Measurements from ENCODE around the gene GRAMD1C. TPM values are rescaled to one million over a fixed set of nuclear protein-coding genes. Genes with fewer than 3 reads are reported as not detected.

GRAMD1C gene
- total and polyA plus RNA-seq, 2 donors: 0.76 to 8.6 TPM

- Histone ChIP-seq H3K36me3 (ENCODE audit: control insufficient read depth in 2 of 2, insufficient read depth in 2 of 2, low read length in 1 of 2) (no peaks in the 10 kb centered on the region), H3K27ac (ENCODE audit: low read depth in 1 of 2, low read length in 1 of 2) (no peak overlapping the region), H3K27me3 (ENCODE audit: control insufficient read depth in 2 of 2, insufficient read depth in 1 of 2, low read length in 1 of 2) (no peaks in the 10 kb centered on the region), H3K4me3 (ENCODE audit: low read length in 2 of 2) (no peak overlapping the region), H3K4me1 (ENCODE audit: control insufficient read depth in 2 of 2, insufficient read depth in 2 of 2, low read length in 2 of 2) (no peaks in the 10 kb centered on the region), H3K9me3 (ENCODE audit: control insufficient read depth in 2 of 2, insufficient read depth in 1 of 2, low read length in 1 of 2) (no peaks in the 10 kb centered on the region)
- 98% methylated on average over 30 of the region's 30 CpGs for WGBS
- DNase-seq (ENCODE audit: low read depth in 6 of 9, low spot score in 9 of 9): no peak
These were observed 46.5 kb downstream of the GRAMD1C start for GRCh38 chr3:113885050-113885449.

DNA sequence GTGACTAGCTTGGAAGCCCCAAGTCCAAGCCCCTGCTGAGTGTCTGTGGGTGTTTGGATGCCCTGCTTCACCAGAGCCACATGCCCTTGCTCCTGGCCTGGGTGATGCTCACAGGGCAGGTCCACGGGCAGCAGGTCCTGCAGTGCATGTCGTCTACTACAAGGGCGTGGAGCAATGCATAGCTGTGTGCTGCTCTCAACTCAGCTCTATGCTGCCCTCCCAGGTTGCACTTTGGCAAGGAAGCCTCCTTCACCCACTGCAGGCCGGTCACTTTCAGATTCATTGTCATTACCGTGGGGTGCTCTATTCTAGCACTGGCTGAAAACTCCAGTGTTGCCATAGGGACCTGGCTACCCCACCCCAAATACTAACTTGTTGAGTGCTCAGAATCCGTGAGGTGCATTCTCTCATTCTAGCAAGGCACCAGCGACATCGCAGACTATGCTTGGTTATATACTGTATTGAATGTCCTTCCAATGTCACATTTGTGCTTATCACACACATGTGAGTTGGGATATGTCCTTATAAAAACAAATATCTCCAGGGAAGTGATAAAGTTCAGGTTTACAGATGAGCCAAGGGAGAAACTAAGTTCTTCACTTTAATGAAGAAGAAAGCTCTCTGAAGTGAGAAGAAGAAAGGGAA, 51.8 kb downstream of the GRAMD1C start:
- no peaks in the 10 kb centered on the region for H3K27me3 ChIP-seq (ENCODE audit: control insufficient read depth in 2 of 2, insufficient read depth in 1 of 2, low read length in 1 of 2)
- DNase-seq (ENCODE audit: low read depth in 6 of 9, low spot score in 9 of 9): no peak
- no peaks in the 10 kb centered on the region for H3K4me1 ChIP-seq (ENCODE audit: control insufficient read depth in 2 of 2, insufficient read depth in 2 of 2, low read length in 2 of 2)
- no peak overlapping the region for H3K27ac ChIP-seq (ENCODE audit: low read depth in 1 of 2, low read length in 1 of 2)
- no peak overlapping the region for H3K4me3 ChIP-seq (ENCODE audit: low read length in 2 of 2)
- no peaks in the 10 kb centered on the region for H3K9me3 ChIP-seq (ENCODE audit: control insufficient read depth in 2 of 2, insufficient read depth in 1 of 2, low read length in 1 of 2)
- H3K36me3 ChIP-seq (ENCODE audit: control insufficient read depth in 2 of 2, insufficient read depth in 2 of 2, low read length in 1 of 2): no peaks in the 10 kb centered on the region
- 95% methylated on average over 8 of the region's 8 CpGs for WGBS

GRCh38 chr3:113894927-113895326, 56.3 kb downstream of the GRAMD1C start:
- H3K36me3 ChIP-seq (ENCODE audit: control insufficient read depth in 2 of 2, insufficient read depth in 2 of 2, low read length in 1 of 2): no peaks in the 10 kb centered on the region
- WGBS: 97% methylated on average over 4 of the region's 4 CpGs
- no peaks in the 10 kb centered on the region for H3K4me1 ChIP-seq (ENCODE audit: control insufficient read depth in 2 of 2, insufficient read depth in 2 of 2, low read length in 2 of 2)
- no peak overlapping the region for H3K4me3 ChIP-seq (ENCODE audit: low read length in 2 of 2)
- DNase-seq (ENCODE audit: low read depth in 6 of 9, low spot score in 9 of 9): no peak
- no peak overlapping the region for H3K27ac ChIP-seq (ENCODE audit: low read depth in 1 of 2, low read length in 1 of 2)
- no peaks in the 10 kb centered on the region for H3K9me3 ChIP-seq (ENCODE audit: control insufficient read depth in 2 of 2, insufficient read depth in 1 of 2, low read length in 1 of 2)
- no peaks in the 10 kb centered on the region for H3K27me3 ChIP-seq (ENCODE audit: control insufficient read depth in 2 of 2, insufficient read depth in 1 of 2, low read length in 1 of 2)

DNA sequence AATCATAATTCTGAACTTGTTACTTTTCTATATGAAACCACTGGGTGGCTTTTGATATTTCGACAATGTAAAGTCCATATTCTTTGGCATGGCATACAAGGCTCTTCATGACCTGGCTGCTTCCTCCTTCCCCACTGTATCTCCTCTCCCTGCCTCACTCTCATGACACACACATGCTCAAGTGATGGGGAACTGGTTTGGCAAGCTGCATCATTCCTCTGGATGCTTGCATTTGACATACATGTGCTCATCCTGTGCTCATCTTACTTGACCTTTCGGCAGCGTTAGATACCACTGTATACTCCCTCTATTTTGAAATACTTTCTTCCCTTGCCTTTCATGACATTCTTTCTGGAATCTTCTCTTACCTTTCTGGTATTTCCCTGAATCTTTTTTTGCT, 57.4 kb downstream of the GRAMD1C start:
- no peaks in the 10 kb centered on the region for H3K4me1 ChIP-seq (ENCODE audit: control insufficient read depth in 2 of 2, insufficient read depth in 2 of 2, low read length in 2 of 2)
- H3K36me3 ChIP-seq (ENCODE audit: control insufficient read depth in 2 of 2, insufficient read depth in 2 of 2, low read length in 1 of 2): no peaks in the 10 kb centered on the region
- H3K9me3 ChIP-seq (ENCODE audit: control insufficient read depth in 2 of 2, insufficient read depth in 1 of 2, low read length in 1 of 2): no peaks in the 10 kb centered on the region
- DNase-seq (ENCODE audit: low read depth in 6 of 9, low spot score in 9 of 9): no peak
- no peaks in the 10 kb centered on the region for H3K27me3 ChIP-seq (ENCODE audit: control insufficient read depth in 2 of 2, insufficient read depth in 1 of 2, low read length in 1 of 2)
- H3K4me3 ChIP-seq (ENCODE audit: low read length in 2 of 2): no peak overlapping the region
- H3K27ac ChIP-seq (ENCODE audit: low read depth in 1 of 2, low read length in 1 of 2): no peak overlapping the region
- 97% methylated on average over 3 of the region's 3 CpGs for WGBS

- H3K9me3 ChIP-seq (ENCODE audit: control insufficient read depth in 2 of 2, insufficient read depth in 1 of 2, low read length in 1 of 2): no peaks in the 10 kb centered on the region
- no peak for DNase-seq (ENCODE audit: low read depth in 6 of 9, low spot score in 9 of 9)
- WGBS: 97% methylated on average over 3 of the region's 3 CpGs
- no peaks in the 10 kb centered on the region for H3K4me1 ChIP-seq (ENCODE audit: control insufficient read depth in 2 of 2, insufficient read depth in 2 of 2, low read length in 2 of 2)
- H3K27ac ChIP-seq (ENCODE audit: low read depth in 1 of 2, low read length in 1 of 2): no peak overlapping the region
- no peaks in the 10 kb centered on the region for H3K27me3 ChIP-seq (ENCODE audit: control insufficient read depth in 2 of 2, insufficient read depth in 1 of 2, low read length in 1 of 2)
- no peak overlapping the region for H3K4me3 ChIP-seq (ENCODE audit: low read length in 2 of 2)
- H3K36me3 ChIP-seq (ENCODE audit: control insufficient read depth in 2 of 2, insufficient read depth in 2 of 2, low read length in 1 of 2): no peaks in the 10 kb centered on the region
These were observed 58.3 kb downstream of the GRAMD1C start for GRCh38 chr3:113896930-113897329.

DNA sequence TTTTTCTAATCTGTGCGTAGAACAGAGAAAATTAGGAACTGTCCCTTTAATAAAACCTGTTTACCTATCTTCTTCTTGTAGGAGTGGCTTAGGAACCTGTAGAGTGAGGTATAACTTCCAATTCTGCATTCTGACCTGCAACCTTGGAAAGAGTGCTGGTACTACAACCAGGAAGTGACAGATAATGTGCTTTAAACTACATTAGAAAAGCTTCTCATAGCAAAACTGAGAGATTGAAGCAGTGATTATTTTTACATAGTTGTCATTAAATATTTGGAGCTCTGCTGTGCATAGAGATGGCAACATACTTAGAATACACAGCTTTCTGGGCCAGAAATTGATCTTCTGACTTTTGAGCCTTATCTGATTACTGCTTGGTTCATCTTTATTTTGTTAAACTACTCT, 58.8 kb downstream of the GRAMD1C start:
- Histone ChIP-seq H3K4me3 (ENCODE audit: low read length in 2 of 2) (no peak overlapping the region), H3K27me3 (ENCODE audit: control insufficient read depth in 2 of 2, insufficient read depth in 1 of 2, low read length in 1 of 2) (no peaks in the 10 kb centered on the region), H3K27ac (ENCODE audit: low read depth in 1 of 2, low read length in 1 of 2) (no peak overlapping the region), H3K4me1 (ENCODE audit: control insufficient read depth in 2 of 2, insufficient read depth in 2 of 2, low read length in 2 of 2) (no peaks in the 10 kb centered on the region), H3K9me3 (ENCODE audit: control insufficient read depth in 2 of 2, insufficient read depth in 1 of 2, low read length in 1 of 2) (no peaks in the 10 kb centered on the region), H3K36me3 (ENCODE audit: control insufficient read depth in 2 of 2, insufficient read depth in 2 of 2, low read length in 1 of 2) (no peaks in the 10 kb centered on the region)
- 76% methylated on average over 1 of the region's 1 CpG for WGBS
- no peak for DNase-seq (ENCODE audit: low read depth in 6 of 9, low spot score in 9 of 9)

DNA sequence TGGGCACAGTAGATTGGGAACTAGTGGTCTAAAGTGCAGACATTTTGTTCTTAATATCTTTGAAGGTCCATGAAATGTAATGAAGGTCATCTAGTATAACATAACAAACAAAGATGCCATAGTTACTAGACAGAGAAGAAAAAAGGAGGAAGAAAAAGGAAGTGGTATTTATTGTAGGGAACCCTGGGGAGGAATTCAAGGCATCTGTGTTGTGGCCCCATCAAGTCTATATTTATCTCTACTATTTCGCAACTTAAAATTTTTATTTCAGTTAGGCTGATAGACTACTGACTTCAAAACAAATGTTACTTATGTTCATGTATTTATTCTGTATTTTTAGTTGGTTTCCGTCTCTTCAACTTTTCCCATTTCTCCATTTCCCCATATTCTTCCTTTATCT, 60.3 kb downstream of the GRAMD1C start:
- H3K9me3 ChIP-seq (ENCODE audit: control insufficient read depth in 2 of 2, insufficient read depth in 1 of 2, low read length in 1 of 2): no peaks in the 10 kb centered on the region
- 98% methylated on average over 2 of the region's 2 CpGs for WGBS
- H3K36me3 ChIP-seq (ENCODE audit: control insufficient read depth in 2 of 2, insufficient read depth in 2 of 2, low read length in 1 of 2): no peaks in the 10 kb centered on the region
- DNase-seq (ENCODE audit: low read depth in 6 of 9, low spot score in 9 of 9): no peak
- no peak overlapping the region for H3K27ac ChIP-seq (ENCODE audit: low read depth in 1 of 2, low read length in 1 of 2)
- no peak overlapping the region for H3K4me3 ChIP-seq (ENCODE audit: low read length in 2 of 2)
- no peaks in the 10 kb centered on the region for H3K4me1 ChIP-seq (ENCODE audit: control insufficient read depth in 2 of 2, insufficient read depth in 2 of 2, low read length in 2 of 2)
- no peaks in the 10 kb centered on the region for H3K27me3 ChIP-seq (ENCODE audit: control insufficient read depth in 2 of 2, insufficient read depth in 1 of 2, low read length in 1 of 2)

DNA sequence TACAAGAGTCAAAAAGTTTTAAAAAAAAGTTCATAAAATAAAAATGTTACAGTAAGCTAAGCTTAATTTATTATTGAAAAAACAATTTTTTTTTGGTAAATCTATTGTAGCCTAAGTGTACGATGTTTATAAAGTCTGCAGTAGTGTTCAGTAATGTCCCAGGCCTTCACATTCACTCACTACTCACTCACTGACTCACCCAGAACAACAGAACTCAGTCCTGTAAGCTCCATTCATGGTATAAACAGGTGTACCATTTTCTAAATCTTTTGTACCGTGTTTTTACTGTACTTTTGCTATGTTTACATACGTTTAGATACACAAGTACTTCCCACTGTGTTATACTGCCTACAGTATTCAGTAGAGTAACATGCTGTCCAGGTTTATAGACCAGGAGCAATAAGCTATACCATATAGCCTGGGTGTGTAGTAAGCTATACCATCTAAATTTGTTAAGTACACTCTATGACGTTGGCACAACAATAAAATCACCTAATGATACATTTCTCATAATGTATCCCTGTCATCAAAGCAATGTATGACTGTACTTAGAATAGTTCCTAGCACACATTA, 68.1 kb downstream of the GRAMD1C start:
- WGBS: 98% methylated on average over 4 of the region's 4 CpGs

DNA sequence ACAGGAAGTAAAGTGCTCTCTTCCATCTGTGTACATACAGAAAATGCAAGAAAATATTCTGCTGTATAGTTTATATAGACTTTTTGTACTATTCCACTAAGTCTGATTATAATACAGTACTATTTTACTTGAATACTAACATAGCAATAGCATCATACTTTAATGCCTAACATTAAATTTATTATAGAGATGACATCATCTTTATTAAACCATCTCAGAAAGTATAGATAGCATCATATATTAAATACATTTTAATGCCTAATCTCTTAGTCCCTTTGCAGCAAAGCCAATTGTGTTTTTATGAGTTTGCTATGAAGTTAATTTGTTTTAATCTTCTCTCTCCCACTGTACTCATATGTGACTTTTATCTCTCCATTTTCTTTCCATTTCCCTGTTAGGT, 69.5 kb downstream of the GRAMD1C start:
- H3K4me3 ChIP-seq (ENCODE audit: low read length in 2 of 2): no peak overlapping the region
- DNase-seq (ENCODE audit: low read depth in 6 of 9, low spot score in 9 of 9): no peak
- H3K9me3 ChIP-seq (ENCODE audit: control insufficient read depth in 2 of 2, insufficient read depth in 1 of 2, low read length in 1 of 2): peaks cover 0 to 2% of the 10 kb centered on the region in 2 donors
- H3K27me3 ChIP-seq (ENCODE audit: control insufficient read depth in 2 of 2, insufficient read depth in 1 of 2, low read length in 1 of 2): no peaks in the 10 kb centered on the region
- no peaks in the 10 kb centered on the region for H3K36me3 ChIP-seq (ENCODE audit: control insufficient read depth in 2 of 2, insufficient read depth in 2 of 2, low read length in 1 of 2)
- no peak overlapping the region for H3K27ac ChIP-seq (ENCODE audit: low read depth in 1 of 2, low read length in 1 of 2)
- H3K4me1 ChIP-seq (ENCODE audit: control insufficient read depth in 2 of 2, insufficient read depth in 2 of 2, low read length in 2 of 2): no peaks in the 10 kb centered on the region

More for the DNA sequence above, 68.1 kb downstream of the GRAMD1C start:
- H3K4me1 ChIP-seq (ENCODE audit: control insufficient read depth in 2 of 2, insufficient read depth in 2 of 2, low read length in 2 of 2): no peaks in the 10 kb centered on the region
- no peaks in the 10 kb centered on the region for H3K36me3 ChIP-seq (ENCODE audit: control insufficient read depth in 2 of 2, insufficient read depth in 2 of 2, low read length in 1 of 2)
- no peak for DNase-seq (ENCODE audit: low read depth in 6 of 9, low spot score in 9 of 9)
- no peaks in the 10 kb centered on the region for H3K27me3 ChIP-seq (ENCODE audit: control insufficient read depth in 2 of 2, insufficient read depth in 1 of 2, low read length in 1 of 2)
- peaks cover 0 to 2% of the 10 kb centered on the region in 2 donors for H3K9me3 ChIP-seq (ENCODE audit: control insufficient read depth in 2 of 2, insufficient read depth in 1 of 2, low read length in 1 of 2)
- no peak overlapping the region for H3K4me3 ChIP-seq (ENCODE audit: low read length in 2 of 2)
- H3K27ac ChIP-seq (ENCODE audit: low read depth in 1 of 2, low read length in 1 of 2): no peak overlapping the region
